ENCODE data around the gene LYG2.
"Not testable (repeated sequence)": the region's sequence is repeated elsewhere in the genome, so short reads cannot be mapped to it uniquely, and the experiment has no call there.

The LYG2 gene

GRCh38 chr2:99201959-99202678, 53.3 kb downstream of the LYG2 start:
- DNase-seq (ENCODE audit: low read depth): no peak

- DNase-seq (ENCODE audit: low read depth): no peak
Measured at GRCh38 chr2:99200076-99200800, 55.2 kb downstream of the LYG2 start.

- no peak for DNase-seq (ENCODE audit: low read depth)
Measured at GRCh38 chr2:99198103-99198841, 57.2 kb downstream of the LYG2 start.

GRCh38 chr2:99192364-99192763, 63.1 kb downstream of the LYG2 start:
- DNase-seq (ENCODE audit: low read depth): not testable (repeated sequence)
